ENCODE measurements around the gene ECT2L.
"Not testable (repeated sequence)": the region's sequence is repeated elsewhere in the genome, so short reads cannot be mapped to it uniquely, and the experiment has no call there.

ECT2L gene

GRCh38 chr6:138931660-138932059 lies 135.8 kb downstream of the ECT2L start:
- no peak overlapping the region for H3K9ac ChIP-seq (ENCODE audit: low read length in 2 of 2)
- no peaks in the 10 kb centered on the region for H3K9me3 ChIP-seq (ENCODE audit: control insufficient read depth in 2 of 2, low read length in 2 of 2)
- no peak overlapping the region for H3K27ac ChIP-seq (ENCODE audit: low read length)
- H3K4me3 ChIP-seq (ENCODE audit: low read length in 2 of 2), result no peak overlapping the region
- no peaks in the 10 kb centered on the region for H3K27me3 ChIP-seq (ENCODE audit: control insufficient read depth in 1 of 2, insufficient read depth in 2 of 2, low read length in 2 of 2)
- no peaks in the 10 kb centered on the region for H3K4me1 ChIP-seq (ENCODE audit: control insufficient read depth, insufficient read depth, low read length)
- H3K36me3 ChIP-seq (ENCODE audit: control insufficient read depth in 2 of 2, insufficient read depth in 2 of 2, low read length in 2 of 2), result peaks cover 1 to 5% of the 10 kb centered on the region in 2 donors

- not testable (repeated sequence) for H3K9ac ChIP-seq (ENCODE audit: low read length in 2 of 2); H3K36me3 ChIP-seq (ENCODE audit: control insufficient read depth in 2 of 2, insufficient read depth in 2 of 2, low read length in 2 of 2); H3K4me1 ChIP-seq (ENCODE audit: control insufficient read depth, insufficient read depth, low read length); H3K9me3 ChIP-seq (ENCODE audit: control insufficient read depth in 2 of 2, low read length in 2 of 2); H3K4me3 ChIP-seq (ENCODE audit: low read length in 2 of 2); H3K27ac ChIP-seq (ENCODE audit: low read length); H3K27me3 ChIP-seq (ENCODE audit: control insufficient read depth in 1 of 2, insufficient read depth in 2 of 2, low read length in 2 of 2)
These were observed 141.0 kb downstream of the ECT2L start for GRCh38 chr6:138936873-138937272.

DNA sequence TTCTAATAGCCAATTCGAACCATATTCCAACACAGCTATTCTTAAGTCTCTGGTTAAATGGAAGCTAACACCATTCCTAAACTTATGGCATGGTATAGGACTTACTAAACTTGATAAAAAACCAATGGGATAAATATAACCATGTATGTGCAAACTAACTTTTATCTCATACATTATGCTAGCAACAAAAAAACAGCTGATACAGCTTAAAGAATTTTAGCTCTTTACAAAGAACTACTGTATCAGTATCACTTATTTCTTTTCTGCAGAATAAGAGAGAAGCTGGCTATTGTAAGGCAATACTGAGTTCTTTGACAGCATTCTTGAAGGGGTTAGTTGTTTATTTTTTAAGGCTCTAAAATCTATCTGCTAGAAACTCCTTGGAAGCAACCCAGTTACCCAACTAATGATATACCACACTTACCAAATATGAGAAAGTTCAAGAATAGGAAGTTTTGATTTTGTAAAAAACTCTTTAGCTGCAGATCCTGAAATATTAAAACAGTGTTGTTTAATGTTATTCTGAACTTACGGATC lies 147.3 kb downstream of the ECT2L start:
- no peaks in the 10 kb centered on the region for H3K4me1 ChIP-seq (ENCODE audit: control insufficient read depth, insufficient read depth, low read length)
- no peak overlapping the region for H3K27ac ChIP-seq (ENCODE audit: low read length)
- peaks cover 5 to 7% of the 10 kb centered on the region in 2 donors for H3K36me3 ChIP-seq (ENCODE audit: control insufficient read depth in 2 of 2, insufficient read depth in 2 of 2, low read length in 2 of 2)
- no peak overlapping the region for H3K9ac ChIP-seq (ENCODE audit: low read length in 2 of 2)
- no peak overlapping the region for H3K4me3 ChIP-seq (ENCODE audit: low read length in 2 of 2)
- H3K9me3 ChIP-seq (ENCODE audit: control insufficient read depth in 2 of 2, low read length in 2 of 2), result no peaks in the 10 kb centered on the region
- H3K27me3 ChIP-seq (ENCODE audit: control insufficient read depth in 1 of 2, insufficient read depth in 2 of 2, low read length in 2 of 2), result no peaks in the 10 kb centered on the region

DNA sequence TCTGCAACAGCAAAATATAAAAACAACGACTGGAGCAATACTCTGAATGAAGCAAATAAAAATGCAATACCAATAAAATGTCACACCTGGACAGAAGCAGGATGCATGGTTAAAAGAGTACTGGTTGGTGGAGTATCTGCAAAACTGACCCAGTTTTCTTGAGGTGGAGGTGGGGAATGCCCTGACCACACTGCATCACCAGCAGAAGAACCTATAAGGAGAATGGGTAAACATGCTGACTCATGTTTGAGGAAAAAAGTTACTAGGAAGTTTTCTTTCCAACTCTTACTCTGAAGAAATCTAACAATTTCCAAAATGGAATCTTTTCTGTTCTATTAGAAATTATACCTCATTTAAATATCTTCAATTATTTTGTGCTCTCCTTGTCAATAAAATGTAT lies 148.5 kb downstream of the ECT2L start:
- Histone ChIP-seq H3K4me1 (ENCODE audit: control insufficient read depth, insufficient read depth, low read length) (no peaks in the 10 kb centered on the region), H3K27me3 (ENCODE audit: control insufficient read depth in 1 of 2, insufficient read depth in 2 of 2, low read length in 2 of 2) (no peaks in the 10 kb centered on the region), H3K9me3 (ENCODE audit: control insufficient read depth in 2 of 2, low read length in 2 of 2) (no peaks in the 10 kb centered on the region), H3K36me3 (ENCODE audit: control insufficient read depth in 2 of 2, insufficient read depth in 2 of 2, low read length in 2 of 2) (peaks cover 5 to 7% of the 10 kb centered on the region in 2 donors), H3K9ac (ENCODE audit: low read length in 2 of 2) (no peak overlapping the region), H3K4me3 (ENCODE audit: low read length in 2 of 2) (no peak overlapping the region), H3K27ac (ENCODE audit: low read length) (no peak overlapping the region)

- Histone ChIP-seq H3K4me3 (ENCODE audit: low read length in 2 of 2) (no peak overlapping the region), H3K36me3 (ENCODE audit: control insufficient read depth in 2 of 2, insufficient read depth in 2 of 2, low read length in 2 of 2) (peaks cover 5 to 7% of the 10 kb centered on the region in 2 donors), H3K27me3 (ENCODE audit: control insufficient read depth in 1 of 2, insufficient read depth in 2 of 2, low read length in 2 of 2) (no peaks in the 10 kb centered on the region), H3K9ac (ENCODE audit: low read length in 2 of 2) (no peak overlapping the region), H3K27ac (ENCODE audit: low read length) (no peak overlapping the region), H3K9me3 (ENCODE audit: control insufficient read depth in 2 of 2, low read length in 2 of 2) (no peaks in the 10 kb centered on the region), H3K4me1 (ENCODE audit: control insufficient read depth, insufficient read depth, low read length) (no peaks in the 10 kb centered on the region)
These were observed 149.5 kb downstream of the ECT2L start for GRCh38 chr6:138945354-138945753.

DNA sequence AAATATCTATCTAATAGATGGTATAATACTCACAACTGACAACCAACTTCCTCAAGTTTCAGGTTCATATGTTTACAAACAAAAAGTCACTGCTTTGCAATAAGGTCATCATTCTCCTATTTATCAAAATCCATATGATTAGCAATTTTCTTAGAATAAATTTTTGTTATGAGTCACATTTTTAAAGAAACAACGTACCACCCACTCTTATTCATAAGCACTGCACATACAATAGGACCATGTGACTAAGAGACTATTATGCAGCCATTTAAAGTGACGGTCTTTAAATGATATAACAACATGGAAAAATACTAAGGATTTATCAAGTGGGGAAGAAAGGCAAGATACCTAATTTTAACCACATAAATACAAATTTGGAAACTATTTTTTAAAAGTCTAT lies 152.1 kb downstream of the ECT2L start:
- Histone ChIP-seq H3K36me3 (ENCODE audit: control insufficient read depth in 2 of 2, insufficient read depth in 2 of 2, low read length in 2 of 2) (peaks cover 4 to 5% of the 10 kb centered on the region in 2 donors), H3K4me3 (ENCODE audit: low read length in 2 of 2) (no peak overlapping the region), H3K27ac (ENCODE audit: low read length) (no peak overlapping the region), H3K27me3 (ENCODE audit: control insufficient read depth in 1 of 2, insufficient read depth in 2 of 2, low read length in 2 of 2) (no peaks in the 10 kb centered on the region), H3K9ac (ENCODE audit: low read length in 2 of 2) (no peak overlapping the region), H3K9me3 (ENCODE audit: control insufficient read depth in 2 of 2, low read length in 2 of 2) (no peaks in the 10 kb centered on the region), H3K4me1 (ENCODE audit: control insufficient read depth, insufficient read depth, low read length) (no peaks in the 10 kb centered on the region)

GRCh38 chr6:138948546-138949179 lies 152.8 kb downstream of the ECT2L start:
- no peaks in the 10 kb centered on the region for H3K9me3 ChIP-seq (ENCODE audit: control insufficient read depth in 2 of 2, low read length in 2 of 2)
- H3K4me1 ChIP-seq (ENCODE audit: control insufficient read depth, insufficient read depth, low read length), result no peaks in the 10 kb centered on the region
- H3K27ac ChIP-seq (ENCODE audit: low read length), result no peak overlapping the region
- H3K4me3 ChIP-seq (ENCODE audit: low read length in 2 of 2), result no peak overlapping the region
- no peak overlapping the region for H3K9ac ChIP-seq (ENCODE audit: low read length in 2 of 2)
- peaks cover 0 to 5% of the 10 kb centered on the region in 2 donors for H3K36me3 ChIP-seq (ENCODE audit: control insufficient read depth in 2 of 2, insufficient read depth in 2 of 2, low read length in 2 of 2)
- H3K27me3 ChIP-seq (ENCODE audit: control insufficient read depth in 1 of 2, insufficient read depth in 2 of 2, low read length in 2 of 2), result no peaks in the 10 kb centered on the region

- Histone ChIP-seq H3K4me1 (ENCODE audit: control insufficient read depth, insufficient read depth, low read length) (no peaks in the 10 kb centered on the region), H3K36me3 (ENCODE audit: control insufficient read depth in 2 of 2, insufficient read depth in 2 of 2, low read length in 2 of 2) (no peaks in the 10 kb centered on the region), H3K27me3 (ENCODE audit: control insufficient read depth in 1 of 2, insufficient read depth in 2 of 2, low read length in 2 of 2) (no peaks in the 10 kb centered on the region), H3K27ac (ENCODE audit: low read length) (no peak overlapping the region), H3K4me3 (ENCODE audit: low read length in 2 of 2) (no peak overlapping the region), H3K9me3 (ENCODE audit: control insufficient read depth in 2 of 2, low read length in 2 of 2) (no peaks in the 10 kb centered on the region), H3K9ac (ENCODE audit: low read length in 2 of 2) (no peak overlapping the region)
These were observed 157.6 kb downstream of the ECT2L start for GRCh38 chr6:138953451-138953850.
